ENCODE results near the gene RFPL2.

The RFPL2 gene

GRCh38 chr22:32246166-32246565 lies 41.3 kb upstream of the RFPL2 start:
- Histone ChIP-seq H3K4me3 (ENCODE audit: low read length) (no peak overlapping the region), H3K4me1 (ENCODE audit: low read length) (no peaks in the 10 kb centered on the region), H3K36me3 (replicated peaks; ENCODE audit: insufficient read depth, low read length) (no peaks in the 10 kb centered on the region), H3K9me3 (replicated peaks; ENCODE audit: insufficient read depth, low read length) (no peaks in the 10 kb centered on the region), H2AFZ (ENCODE audit: low read length) (no peak overlapping the region), H3K4me2 (ENCODE audit: low read depth, low read length) (no peak overlapping the region), H3K27ac (ENCODE audit: low read length) (no peak overlapping the region), H3K9ac (ENCODE audit: low read length) (no peak overlapping the region), H3K79me2 (ENCODE audit: low read length) (no peaks in the 10 kb centered on the region), H3K9me2 (replicated peaks; ENCODE audit: insufficient read depth, low read length) (no peaks in the 10 kb centered on the region), H3F3A (ENCODE audit: insufficient read depth, low read length) (no peaks in the 10 kb centered on the region), H3K27me3 (replicated peaks; ENCODE audit: insufficient read depth, low read length) (no peaks in the 10 kb centered on the region), H4K20me1 (ENCODE audit: insufficient read depth, low read length) (no peaks in the 10 kb centered on the region)
- TF ChIP-seq EZH2phosphoT487 (IDR thresholded peaks at IDR 0.05; ENCODE audit: low read length) (no peak), CTCF (IDR thresholded peaks at IDR 0.05; ENCODE audit: low read length) (no peak), EZH2 (optimal IDR thresholded peaks at IDR 0.05; ENCODE audit: low read depth, low read length) (no peak)
- no peak for DNase-seq

- H3F3A ChIP-seq (ENCODE audit: insufficient read depth, low read length): no peaks in the 10 kb centered on the region
- DNase-seq: no peak
- no peaks in the 10 kb centered on the region for H3K27me3 ChIP-seq (replicated peaks; ENCODE audit: insufficient read depth, low read length)
- no peak overlapping the region for H3K4me2 ChIP-seq (ENCODE audit: low read depth, low read length)
- H4K20me1 ChIP-seq (ENCODE audit: insufficient read depth, low read length): no peaks in the 10 kb centered on the region
- no peak overlapping the region for H3K9ac ChIP-seq (ENCODE audit: low read length)
- H3K9me2 ChIP-seq (replicated peaks; ENCODE audit: insufficient read depth, low read length): no peaks in the 10 kb centered on the region
- no peak overlapping the region for H2AFZ ChIP-seq (ENCODE audit: low read length)
- H3K79me2 ChIP-seq (ENCODE audit: low read length): no peaks in the 10 kb centered on the region
- no peak overlapping the region for H3K4me3 ChIP-seq (ENCODE audit: low read length)
- no peaks in the 10 kb centered on the region for H3K36me3 ChIP-seq (replicated peaks; ENCODE audit: insufficient read depth, low read length)
- TF ChIP-seq EZH2phosphoT487 (IDR thresholded peaks at IDR 0.05; ENCODE audit: low read length) (no peak), CTCF (IDR thresholded peaks at IDR 0.05; ENCODE audit: low read length) (no peak), EZH2 (optimal IDR thresholded peaks at IDR 0.05; ENCODE audit: low read depth, low read length) (no peak)
- H3K4me1 ChIP-seq (ENCODE audit: low read length): no peaks in the 10 kb centered on the region
- no peaks in the 10 kb centered on the region for H3K9me3 ChIP-seq (replicated peaks; ENCODE audit: insufficient read depth, low read length)
- H3K27ac ChIP-seq (ENCODE audit: low read length): no peak overlapping the region
Observed at GRCh38 chr22:32245042-32245441, 40.2 kb upstream of the RFPL2 start.

GRCh38 chr22:32244547-32244946 lies 39.7 kb upstream of the RFPL2 start:
- Histone ChIP-seq H3F3A (ENCODE audit: insufficient read depth, low read length) (no peaks in the 10 kb centered on the region), H3K36me3 (replicated peaks; ENCODE audit: insufficient read depth, low read length) (no peaks in the 10 kb centered on the region), H3K79me2 (ENCODE audit: low read length) (no peaks in the 10 kb centered on the region), H3K27ac (ENCODE audit: low read length) (no peak overlapping the region), H3K4me1 (ENCODE audit: low read length) (no peaks in the 10 kb centered on the region), H3K27me3 (replicated peaks; ENCODE audit: insufficient read depth, low read length) (no peaks in the 10 kb centered on the region), H2AFZ (ENCODE audit: low read length) (no peak overlapping the region), H3K9ac (ENCODE audit: low read length) (no peak overlapping the region), H3K4me3 (ENCODE audit: low read length) (no peak overlapping the region), H4K20me1 (ENCODE audit: insufficient read depth, low read length) (no peaks in the 10 kb centered on the region), H3K4me2 (ENCODE audit: low read depth, low read length) (no peak overlapping the region), H3K9me3 (replicated peaks; ENCODE audit: insufficient read depth, low read length) (no peaks in the 10 kb centered on the region), H3K9me2 (replicated peaks; ENCODE audit: insufficient read depth, low read length) (no peaks in the 10 kb centered on the region)
- TF ChIP-seq EZH2phosphoT487 (IDR thresholded peaks at IDR 0.05; ENCODE audit: low read length): no peak
- no peak for TF ChIP-seq CTCF (IDR thresholded peaks at IDR 0.05; ENCODE audit: low read length)
- TF ChIP-seq EZH2 (optimal IDR thresholded peaks at IDR 0.05; ENCODE audit: low read depth, low read length): no peak
- DNase-seq: no peak
